H9 (cell line): ENCODE data around the gene DPM2. TPM values are rescaled to one million over a fixed set of nuclear protein-coding genes. Genes with fewer than 3 reads are reported as not detected.
A peak's percentile ranks its signal among the peaks of the same experiment; 100 is the strongest.

ENCODE experiments used
- DNase-seq: peaks from one replicate; pipeline ENCODE4 v3.0.0-alpha.2; 2017
- H2AFZ ChIP-seq: one replicate; pipeline ENCODE4 v1.6.1; 2013; ENCODE audit warnings: mild to moderate bottlenecking, low read length, control low read depth, moderate library complexity
- H2AK5ac ChIP-seq: 2 replicates; pipeline ENCODE4 v1.6.1; 2013; ENCODE audit warnings: low read length, control low read depth, mixed read lengths; ENCODE audit not compliant: insufficient read length
- H2BK120ac ChIP-seq: one replicate; pipeline ENCODE4 v1.6.1; 2013; ENCODE audit warnings: low read depth, mild to moderate bottlenecking, low read length, control low read depth, inconsistent platforms; ENCODE audit not compliant: poor library complexity, severe bottlenecking
- H2BK12ac ChIP-seq: 2 replicates; pipeline ENCODE4 v1.6.1; 2013; ENCODE audit warnings: low read length, control low read depth, mixed read lengths, low read depth; ENCODE audit not compliant: insufficient read length
- H2BK15ac ChIP-seq: 2 replicates; pipeline ENCODE4 v1.6.1; 2013; ENCODE audit warnings: low read depth, low read length, control low read depth
- H2BK20ac ChIP-seq: one replicate; pipeline ENCODE4 v1.6.1; 2013; ENCODE audit warnings: low read depth, mild to moderate bottlenecking, low read length, control low read depth, inconsistent platforms; ENCODE audit not compliant: poor library complexity, severe bottlenecking
- H2BK5ac ChIP-seq: 2 replicates; pipeline ENCODE4 v1.6.1; 2013; ENCODE audit warnings: low read length, control low read depth, mixed read lengths; ENCODE audit not compliant: insufficient read length
- H3K14ac ChIP-seq: 2 replicates; pipeline ENCODE4 v1.6.1; 2013; ENCODE audit warnings: low read length, control low read depth; ENCODE audit not compliant: insufficient read depth
- H3K18ac ChIP-seq: 2 replicates; pipeline ENCODE4 v1.6.1; 2013; ENCODE audit warnings: low read depth, mild to moderate bottlenecking, mixed read lengths, low read length, control low read depth; ENCODE audit not compliant: insufficient read length
- H3K23ac ChIP-seq: 2 replicates; pipeline ENCODE4 v1.6.1; 2013; ENCODE audit warnings: low read length, control low read depth, mixed read lengths, low read depth; ENCODE audit not compliant: insufficient read length
- H3K23me2 ChIP-seq: 2 replicates; pipeline ENCODE4 v1.6.1; 2013; ENCODE audit warnings: low read depth, mild to moderate bottlenecking, mixed read lengths, low read length, control low read depth; ENCODE audit not compliant: insufficient read length, poor library complexity, severe bottlenecking
- H3K27ac ChIP-seq: 2 replicates; pipeline ENCODE4 v1.5.1; 2013; ENCODE audit warnings: low read length, control low read depth, mixed read lengths, low read depth; ENCODE audit not compliant: insufficient read length
- H3K27me3 ChIP-seq: 2 replicates; pipeline ENCODE4 v1.6.1; 2013; ENCODE audit warnings: low read length, control low read depth, inconsistent platforms; ENCODE audit not compliant: insufficient read depth
- H3K4ac ChIP-seq: 2 replicates; pipeline ENCODE4 v1.6.1; 2013; ENCODE audit warnings: low read depth, mild to moderate bottlenecking, control low read depth, inconsistent platforms, low read length, moderate library complexity
- H3K4me1 ChIP-seq: 2 replicates; pipeline ENCODE4 v1.6.1; 2013; ENCODE audit warnings: low read length, control low read depth, inconsistent platforms; ENCODE audit not compliant: insufficient read depth
- H3K4me2 ChIP-seq: 2 replicates; pipeline ENCODE4 v1.6.1; 2013; ENCODE audit warnings: low read length, control low read depth, mixed read lengths; ENCODE audit not compliant: insufficient read length, insufficient read depth
- H3K56ac ChIP-seq: 2 replicates; pipeline ENCODE4 v1.6.1; 2013; ENCODE audit warnings: low read depth, mild to moderate bottlenecking, mixed read lengths, low read length, control low read depth; ENCODE audit not compliant: insufficient read length
- H3K79me1 ChIP-seq: 2 replicates; pipeline ENCODE4 v1.6.1; 2013; ENCODE audit warnings: low read depth, mild to moderate bottlenecking, moderate library complexity, low read length, control low read depth, inconsistent platforms; ENCODE audit not compliant: insufficient read depth, poor library complexity, severe bottlenecking
- H3K79me2 ChIP-seq: 2 replicates; pipeline ENCODE4 v1.6.1; 2013; ENCODE audit warnings: low read length, control low read depth, inconsistent platforms; ENCODE audit not compliant: insufficient read depth
- H3K9ac ChIP-seq: 2 replicates; pipeline ENCODE4 v1.6.1; 2013; ENCODE audit warnings: low read length, control low read depth, mixed read lengths; ENCODE audit not compliant: insufficient read length; ENCODE audit errors: extremely low read depth
- H3K9me3 ChIP-seq: one replicate; pipeline ENCODE4 v1.6.1; 2013; ENCODE audit warnings: low read depth, low read length, inconsistent platforms; ENCODE audit not compliant: control insufficient read depth
- H3T11ph ChIP-seq: one replicate; pipeline ENCODE4 v1.6.1; 2013; ENCODE audit warnings: mild to moderate bottlenecking, low read length, control low read depth, inconsistent platforms
- H4K20me1 ChIP-seq: one replicate; pipeline ENCODE4 v1.6.1; 2013; ENCODE audit not compliant: control insufficient read depth, insufficient read length, insufficient read depth
- H4K5ac ChIP-seq: 2 replicates; pipeline ENCODE4 v1.6.1; 2013; ENCODE audit warnings: low read depth, mild to moderate bottlenecking, mixed read lengths, low read length, control low read depth; ENCODE audit not compliant: insufficient read length
- H4K8ac ChIP-seq: replicated peaks from 2 replicates; pipeline ENCODE4 v1.6.1; 2013; ENCODE audit warnings: low read length, control low read depth, mixed read lengths, low read depth; ENCODE audit not compliant: insufficient read length
- H4K91ac ChIP-seq: 2 replicates; pipeline ENCODE4 v1.6.1; 2013; ENCODE audit warnings: low read depth, mild to moderate bottlenecking, moderate library complexity, mixed read lengths, low read length, control low read depth; ENCODE audit not compliant: insufficient read length
- H3K27ac Mint-ChIP-seq, 3 experiments: 2 replicates in 2 of 3; 3 replicates in 1 of 3; pipeline ENCODE4 v1.8.0; 2020 to 2021; ENCODE audit warnings: mixed read lengths in 3 of 3, mild to moderate bottlenecking in 1 of 3, moderate library complexity in 1 of 3
- H3K27me3 Mint-ChIP-seq: 2 replicates; pipeline ENCODE4 v1.8.0; 2021; ENCODE audit warnings: low read depth, mild to moderate bottlenecking, moderate library complexity, mixed read lengths
- H3K36me3 Mint-ChIP-seq, 3 experiments: 2 replicates in 2 of 3; 3 replicates in 1 of 3; pipeline ENCODE4 v1.8.0; 2020 to 2021; ENCODE audit warnings: low read depth in 3 of 3, mixed read lengths in 3 of 3; ENCODE audit not compliant: insufficient read depth in 1 of 3
- H3K4me1 Mint-ChIP-seq, 2 experiments: 2 replicates each; pipeline ENCODE4 v1.8.0; 2020; ENCODE audit warnings: mixed read lengths in 2 of 2
- H3K4me3 Mint-ChIP-seq, 2 experiments: 2 replicates in 1 of 2; 3 replicates in 1 of 2; pipeline ENCODE4 v1.8.0; 2020 to 2021; ENCODE audit warnings: mild to moderate bottlenecking in 2 of 2, mixed read lengths in 2 of 2, moderate library complexity in 1 of 2
- H3K9me3 Mint-ChIP-seq, 2 experiments: 2 replicates in 1 of 2; 3 replicates in 1 of 2; pipeline ENCODE4 v1.8.0; 2020; ENCODE audit warnings: mild to moderate bottlenecking in 2 of 2, mixed read lengths in 2 of 2, moderate library complexity in 1 of 2
- CTCF ChIP-seq: fragments of 200-600 bp; sonication (generic); conservative IDR thresholded peaks from 3 replicates; pipeline ENCODE4 v1.8.0; 2021; ENCODE audit warnings: antibody characterized with exemption, mild to moderate bottlenecking
- WGBS: extraction: QIAGEN DNeasy Blood & Tissue Kit; methylation state at CpG from one replicate; pipeline ENCODE4 v1.1.7; 2013; ENCODE audit warnings: missing lambda C conversion rate, low lambda C conversion rate, mixed read lengths; ENCODE audit not compliant: insufficient read length; ENCODE audit errors: extremely low coverage; 5-methylcytosine and 5-hydroxymethylcytosine counted together
- total RNA-seq: library from RNA; stranded (reverse); gene quantifications from 2 replicates; pipeline ENCODE4 v1.2.1, GENCODE V29; 2021

DPM2 gene
- total RNA-seq, 1 experiment from 2014 or later = 46.1 TPM

- DNase-seq = no peak
- Histone ChIP-seq H2AK5ac (no peak overlapping the region), H2BK5ac (no peak overlapping the region), H3K27ac (no peak overlapping the region), H2BK120ac (no peak overlapping the region), H3K4ac (no peak overlapping the region), H3K56ac (no peak overlapping the region), H4K91ac (no peak overlapping the region), H3K23ac (no peak overlapping the region), H2BK20ac (no peak overlapping the region), H3K4me1 (no peaks in the 10 kb centered on the region), H3K79me2 (no peaks in the 10 kb centered on the region), H3K4me2 (no peak overlapping the region), H3K9me3 (no peaks in the 10 kb centered on the region), H3T11ph (no peak overlapping the region), H3K18ac (no peak overlapping the region), H4K20me1 (no peaks in the 10 kb centered on the region), H3K79me1 (no peaks in the 10 kb centered on the region), H4K5ac (no peak overlapping the region), H4K8ac (no peak overlapping the region), H3K27me3 (no peaks in the 10 kb centered on the region), H3K14ac (no peak overlapping the region), H2AFZ (no peak overlapping the region), H3K9ac (no peak overlapping the region), H2BK12ac (no peak overlapping the region), H2BK15ac (no peak overlapping the region), H3K23me2 (no peaks in the 10 kb centered on the region)
- Mint-ChIP-seq H3K27ac (peak overlapping the region in 2 of 3 experiments; percentile 22 to 45; a peak in 3 of 7 replicates), H3K4me1 (peaks cover 13 to 37% of the 10 kb centered on the region in 2 experiments), H3K36me3 (peaks cover 10 to 49% (median 43%) of the 10 kb centered on the region in 3 experiments; a peak in 6 of 7 replicates), H3K9me3 (no peaks in the 10 kb centered on the region), H3K27me3 (peaks cover 2% of the 10 kb centered on the region; the same call in 1 of the 2 replicates), H3K4me3 (no peak overlapping the region)
- no CpG with 5 or more reads among the region's 14 CpGs for WGBS
- no peak for TF ChIP-seq CTCF
Measured at GRCh38 chr9:127943011-127943662, 5.5 kb upstream of the DPM2 start.
